Mesendoderm (in vitro differentiated cells): ENCODE data around the gene GSDMA.
"Not testable (repeated sequence)": the region's sequence is repeated elsewhere in the genome, so short reads cannot be mapped to it uniquely, and the experiment has no call there.

Experiments
- DNase-seq: peaks from one replicate; pipeline ENCODE4 v3.0.0; 2013
- H2AK5ac ChIP-seq: 2 replicates; pipeline ENCODE4 v1.6.1; 2013; ENCODE audit warnings: low read length, inconsistent platforms
- H2BK120ac ChIP-seq: 2 replicates; pipeline ENCODE4 v1.6.1; 2013; ENCODE audit warnings: low read depth, mild to moderate bottlenecking, low read length, moderate library complexity, mixed read lengths
- H2BK15ac ChIP-seq: replicated peaks from 2 replicates; pipeline ENCODE4 v1.6.1; 2013; ENCODE audit warnings: low read depth, mild to moderate bottlenecking, moderate library complexity
- H2BK5ac ChIP-seq: 2 replicates; pipeline ENCODE4 v1.6.1; 2013; ENCODE audit warnings: low read length, inconsistent platforms
- H3K18ac ChIP-seq: 2 replicates; pipeline ENCODE4 v1.6.1; 2013; ENCODE audit warnings: mild to moderate bottlenecking, low read length, mixed read lengths
- H3K23ac ChIP-seq: one replicate; pipeline ENCODE4 v1.6.1; 2013; ENCODE audit warnings: low read length
- H3K27ac ChIP-seq: 2 replicates; pipeline ENCODE4 v1.5.1; 2013; ENCODE audit warnings: low read depth, mild to moderate bottlenecking, inconsistent platforms, low read length, moderate library complexity
- H3K27me3 ChIP-seq: 2 replicates; pipeline ENCODE4 v1.6.1; 2013; ENCODE audit warnings: low read length, control low read depth, mild to moderate bottlenecking, inconsistent platforms; ENCODE audit not compliant: insufficient read depth, poor library complexity
- H3K36me3 ChIP-seq: 2 replicates; pipeline ENCODE4 v1.6.1; 2013; ENCODE audit warnings: low read length, inconsistent platforms; ENCODE audit not compliant: control insufficient read depth, insufficient read depth
- H3K4ac ChIP-seq: one replicate; pipeline ENCODE4 v1.6.1; 2013; ENCODE audit warnings: low read depth, mild to moderate bottlenecking, low read length, moderate library complexity
- H3K4me1 ChIP-seq: 2 replicates; pipeline ENCODE4 v1.6.1; 2013; ENCODE audit warnings: low read depth, low read length, inconsistent platforms; ENCODE audit not compliant: control insufficient read depth
- H3K4me2 ChIP-seq: 2 replicates; pipeline ENCODE4 v1.6.1; 2013; ENCODE audit warnings: low read length
- H3K4me3 ChIP-seq: 2 replicates; pipeline ENCODE4 v1.5.1; 2013; ENCODE audit warnings: mild to moderate bottlenecking, low read length
- H3K56ac ChIP-seq: one replicate; pipeline ENCODE4 v1.6.1; 2013; ENCODE audit warnings: low read length
- H3K79me1 ChIP-seq: 2 replicates; pipeline ENCODE4 v1.6.1; 2013; ENCODE audit warnings: low read length, inconsistent platforms
- H3K79me2 ChIP-seq: 2 replicates; pipeline ENCODE4 v1.6.1; 2013; ENCODE audit warnings: mild to moderate bottlenecking, low read length; ENCODE audit not compliant: control insufficient read depth, insufficient read depth
- H3K9ac ChIP-seq: 2 replicates; pipeline ENCODE4 v1.6.1; 2013; ENCODE audit warnings: low read length, inconsistent platforms
- H4K5ac ChIP-seq: one replicate; pipeline ENCODE4 v1.6.1; 2013; ENCODE audit warnings: low read length
- H4K8ac ChIP-seq: one replicate; pipeline ENCODE4 v1.6.1; 2013; ENCODE audit warnings: low read depth, mild to moderate bottlenecking, control low read depth, low read length, moderate library complexity
- WGBS: extraction: QIAGEN DNeasy Blood & Tissue Kit; methylation state at CpG from one replicate; pipeline ENCODE4 v1.1.7; 2013; ENCODE audit warnings: low lambda C conversion rate, missing lambda C conversion rate; ENCODE audit not compliant: insufficient coverage; ENCODE audit errors: extremely low coverage; 5-methylcytosine and 5-hydroxymethylcytosine counted together

The GSDMA gene

GRCh38 chr17:39943702-39944392, 19.0 kb upstream of the GSDMA start:
- H3K4me1 ChIP-seq = no peaks in the 10 kb centered on the region
- no peaks in the 10 kb centered on the region for H3K36me3 ChIP-seq
- H2BK120ac ChIP-seq = no peak overlapping the region
- no peak overlapping the region for H3K4me2 ChIP-seq
- DNase-seq = no peak
- H3K27ac ChIP-seq = no peak overlapping the region
- no peak overlapping the region for H3K4ac ChIP-seq
- H4K5ac ChIP-seq = no peak overlapping the region
- H3K79me2 ChIP-seq = no peaks in the 10 kb centered on the region
- H3K56ac ChIP-seq = no peak overlapping the region
- H3K18ac ChIP-seq = no peak overlapping the region
- no peaks in the 10 kb centered on the region for H3K79me1 ChIP-seq
- no peak overlapping the region for H3K4me3 ChIP-seq
- no peak overlapping the region for H4K8ac ChIP-seq
- H2BK15ac ChIP-seq = no peak overlapping the region
- no peaks in the 10 kb centered on the region for H3K27me3 ChIP-seq
- no peak overlapping the region for H2BK5ac ChIP-seq
- no CpG with 5 or more reads among the region's 14 CpGs for WGBS
- H3K23ac ChIP-seq = no peak overlapping the region
- no peak overlapping the region for H3K9ac ChIP-seq
- H2AK5ac ChIP-seq = no peak overlapping the region

- no peak overlapping the region for H3K27ac ChIP-seq
- H3K56ac ChIP-seq = no peak overlapping the region
- no peak overlapping the region for H3K18ac ChIP-seq
- no peak for DNase-seq
- no peaks in the 10 kb centered on the region for H3K79me2 ChIP-seq
- no peak overlapping the region for H4K5ac ChIP-seq
- no CpG with 5 or more reads among the region's 16 CpGs for WGBS
- no peak overlapping the region for H3K9ac ChIP-seq
- no peak overlapping the region for H2BK120ac ChIP-seq
- no peak overlapping the region for H2BK15ac ChIP-seq
- no peak overlapping the region for H2AK5ac ChIP-seq
- no peak overlapping the region for H3K4me2 ChIP-seq
- H3K23ac ChIP-seq = no peak overlapping the region
- no peaks in the 10 kb centered on the region for H3K79me1 ChIP-seq
- no peak overlapping the region for H4K8ac ChIP-seq
- no peak overlapping the region for H3K4me3 ChIP-seq
- no peaks in the 10 kb centered on the region for H3K4me1 ChIP-seq
- H3K36me3 ChIP-seq = no peaks in the 10 kb centered on the region
- H2BK5ac ChIP-seq = no peak overlapping the region
- H3K27me3 ChIP-seq = no peaks in the 10 kb centered on the region
- H3K4ac ChIP-seq = no peak overlapping the region
These were observed 18.5 kb upstream of the GSDMA start for GRCh38 chr17:39944393-39944711.

- H3K36me3 ChIP-seq = no peaks in the 10 kb centered on the region
- no peaks in the 10 kb centered on the region for H3K27me3 ChIP-seq
- no peak for DNase-seq
- H2AK5ac ChIP-seq = no peak overlapping the region
- no peak overlapping the region for H2BK120ac ChIP-seq
- H4K8ac ChIP-seq = no peak overlapping the region
- WGBS = no CpG with 5 or more reads among the region's 15 CpGs
- no peaks in the 10 kb centered on the region for H3K79me1 ChIP-seq
- H3K27ac ChIP-seq = no peak overlapping the region
- H3K9ac ChIP-seq = no peak overlapping the region
- H2BK5ac ChIP-seq = no peak overlapping the region
- no peak overlapping the region for H3K23ac ChIP-seq
- no peak overlapping the region for H3K56ac ChIP-seq
- no peak overlapping the region for H3K4me3 ChIP-seq
- H4K5ac ChIP-seq = no peak overlapping the region
- H3K79me2 ChIP-seq = no peaks in the 10 kb centered on the region
- H3K4me1 ChIP-seq = no peaks in the 10 kb centered on the region
- H3K18ac ChIP-seq = no peak overlapping the region
- H3K4ac ChIP-seq = no peak overlapping the region
- no peak overlapping the region for H3K4me2 ChIP-seq
- no peak overlapping the region for H2BK15ac ChIP-seq
These were observed 16.1 kb upstream of the GSDMA start for GRCh38 chr17:39946551-39947330.

- H3K79me1 ChIP-seq, H3K23ac ChIP-seq, DNase-seq, H3K4me1 ChIP-seq, H3K4ac ChIP-seq, H2BK15ac ChIP-seq, H3K18ac ChIP-seq, H3K4me3 ChIP-seq, H2BK120ac ChIP-seq, H3K36me3 ChIP-seq, H3K79me2 ChIP-seq, H3K4me2 ChIP-seq, H2AK5ac ChIP-seq, H4K8ac ChIP-seq, H4K5ac ChIP-seq, H3K56ac ChIP-seq, H2BK5ac ChIP-seq, H3K27ac ChIP-seq, H3K27me3 ChIP-seq, H3K9ac ChIP-seq: not testable (repeated sequence)
- WGBS = no CpG with 5 or more reads among the region's 5 CpGs
These were observed 14.3 kb upstream of the GSDMA start for GRCh38 chr17:39948489-39948828.

GRCh38 chr17:39949028-39949427, 13.8 kb upstream of the GSDMA start:
- no peak overlapping the region for H2BK120ac ChIP-seq
- no peaks in the 10 kb centered on the region for H3K27me3 ChIP-seq
- no peak overlapping the region for H2BK5ac ChIP-seq
- H3K23ac ChIP-seq = no peak overlapping the region
- H3K36me3 ChIP-seq = no peaks in the 10 kb centered on the region
- no peak overlapping the region for H3K56ac ChIP-seq
- H3K79me2 ChIP-seq = no peaks in the 10 kb centered on the region
- H2BK15ac ChIP-seq = no peak overlapping the region
- no peak overlapping the region for H3K4me2 ChIP-seq
- no peak overlapping the region for H3K18ac ChIP-seq
- H3K4me1 ChIP-seq = peaks cover 3% of the 10 kb centered on the region
- H2AK5ac ChIP-seq = no peak overlapping the region
- H3K27ac ChIP-seq = no peak overlapping the region
- no peak overlapping the region for H4K8ac ChIP-seq
- H4K5ac ChIP-seq = no peak overlapping the region
- no peak overlapping the region for H3K4ac ChIP-seq
- DNase-seq = no peak
- H3K4me3 ChIP-seq = no peak overlapping the region
- H3K9ac ChIP-seq = no peak overlapping the region
- no peaks in the 10 kb centered on the region for H3K79me1 ChIP-seq
- WGBS = no CpG with 5 or more reads among the region's 2 CpGs
